SK-N-MC (cell line): Measurements from ENCODE around the gene HSPA4.
"Not testable (repeated sequence)": the region's sequence is repeated elsewhere in the genome, so short reads cannot be mapped to it uniquely, and the experiment has no call there.

Experiments
- DNase-seq: peaks from one replicate; pipeline ENCODE4 v3.0.0-alpha.2; 2011; ENCODE audit warnings: low read depth, low spot score
- H3K27ac ChIP-seq: fragments of 200-600 bp; sonication (generic); 2 replicates; pipeline ENCODE4 v1.5.1; 2016; ENCODE audit warnings: mixed run types
- H3K36me3 ChIP-seq: fragments of 200-600 bp; sonication (generic); 2 replicates; pipeline ENCODE4 v1.6.1; 2017; ENCODE audit warnings: antibody characterized with exemption, low read length, mixed read lengths; ENCODE audit not compliant: insufficient read depth
- H3K4me3 ChIP-seq: fragments of 200-600 bp; sonication (generic); 2 replicates; pipeline ENCODE4 v1.5.1; 2016
- H3K9ac ChIP-seq: fragments of 200-600 bp; sonication (generic); 2 replicates; pipeline ENCODE4 v1.8.0; 2017; ENCODE audit warnings: mixed run types, mixed read lengths; ENCODE audit not compliant: insufficient read length
- H3K9me3 ChIP-seq: fragments of 200-600 bp; sonication (generic); 2 replicates; pipeline ENCODE4 v1.6.1; 2017; ENCODE audit warnings: low read depth, mild to moderate bottlenecking, antibody characterized with exemption, low read length, moderate library complexity, mixed read lengths
- EZH2 ChIP-seq: fragments of 200-600 bp; sonication (generic); IDR thresholded peaks from one replicate; pipeline ENCODE4 v1.6.1; 2017; ENCODE audit warnings: antibody characterized with exemption
- FOXP2 ChIP-seq: optimal IDR thresholded peaks from 2 replicates; pipeline ENCODE3; 2011; ENCODE audit warnings: mild to moderate bottlenecking, moderate library complexity; ENCODE audit not compliant: insufficient read depth; ENCODE audit errors: extremely low read length, control extremely low read depth
- POLR2AphosphoS5 ChIP-seq: IDR thresholded peaks from 2 replicates; pipeline ENCODE4 v1.6.1; 2012; ENCODE audit warnings: mild to moderate bottlenecking, low read depth, low read length, borderline replicate concordance

HSPA4 gene

DNA sequence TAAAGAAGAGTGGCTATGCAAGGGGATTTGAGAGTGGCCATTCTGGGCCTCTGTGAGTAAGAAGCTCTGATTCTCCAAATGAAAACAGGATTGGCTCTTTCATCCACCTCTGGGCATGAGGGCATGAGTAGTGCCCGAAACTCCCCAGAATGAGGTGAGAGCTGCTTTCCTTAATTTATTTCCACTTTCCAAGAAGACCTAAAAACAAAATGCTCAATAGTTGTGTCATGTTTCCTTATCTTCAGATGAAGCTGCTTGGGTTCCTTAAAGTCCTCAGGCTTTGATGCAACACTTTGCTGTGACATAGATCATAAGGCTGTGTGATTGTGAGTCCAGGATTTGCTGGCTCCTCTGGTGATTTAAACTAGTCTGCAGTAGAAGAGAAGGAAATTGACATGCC, 22.4 kb upstream of the HSPA4 start:
- no peak overlapping the region for H3K9ac ChIP-seq
- DNase-seq: no peak
- no peaks in the 10 kb centered on the region for H3K36me3 ChIP-seq
- no peaks in the 10 kb centered on the region for H3K9me3 ChIP-seq
- TF ChIP-seq EZH2 (no peak), POLR2AphosphoS5 (no peak), FOXP2 (no peak)
- no peak overlapping the region for H3K27ac ChIP-seq
- no peak overlapping the region for H3K4me3 ChIP-seq

DNA sequence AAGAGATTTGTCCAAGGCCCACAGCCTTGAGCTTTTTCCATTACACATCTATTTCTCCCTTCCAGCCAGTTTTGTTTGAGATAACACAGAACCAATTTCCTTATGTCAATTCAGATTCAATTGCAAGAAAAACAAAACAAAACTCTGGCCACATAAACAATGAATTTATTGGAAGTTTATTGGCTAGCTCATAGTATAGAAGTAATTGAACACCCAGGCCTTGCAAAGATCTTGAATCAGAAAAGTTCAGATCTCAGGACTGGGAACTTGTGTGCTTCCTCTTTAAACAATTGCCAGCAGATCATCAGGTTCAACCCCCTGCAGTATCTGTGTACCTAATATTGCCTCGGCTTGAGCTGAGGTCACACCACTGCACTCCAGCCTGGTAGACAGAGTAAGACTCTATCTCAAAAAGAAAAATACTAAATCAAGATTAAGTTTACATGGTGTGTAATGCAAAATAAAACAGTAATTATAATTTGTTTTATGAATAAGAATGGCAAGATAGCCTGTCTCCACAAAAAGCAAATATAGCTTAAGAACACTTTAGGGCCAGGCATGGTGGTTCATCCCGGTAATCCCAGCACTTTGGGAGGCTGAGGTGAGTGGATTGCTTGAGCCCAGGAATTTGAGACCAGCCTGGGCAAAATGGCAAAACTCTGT, 21.3 kb upstream of the HSPA4 start:
- TF ChIP-seq EZH2: no peak
- no peak for TF ChIP-seq FOXP2
- TF ChIP-seq POLR2AphosphoS5: no peak
- Histone ChIP-seq H3K4me3 (no peak overlapping the region), H3K9me3 (no peaks in the 10 kb centered on the region), H3K36me3 (no peaks in the 10 kb centered on the region), H3K27ac (no peak overlapping the region), H3K9ac (no peak overlapping the region)
- no peak for DNase-seq

DNA sequence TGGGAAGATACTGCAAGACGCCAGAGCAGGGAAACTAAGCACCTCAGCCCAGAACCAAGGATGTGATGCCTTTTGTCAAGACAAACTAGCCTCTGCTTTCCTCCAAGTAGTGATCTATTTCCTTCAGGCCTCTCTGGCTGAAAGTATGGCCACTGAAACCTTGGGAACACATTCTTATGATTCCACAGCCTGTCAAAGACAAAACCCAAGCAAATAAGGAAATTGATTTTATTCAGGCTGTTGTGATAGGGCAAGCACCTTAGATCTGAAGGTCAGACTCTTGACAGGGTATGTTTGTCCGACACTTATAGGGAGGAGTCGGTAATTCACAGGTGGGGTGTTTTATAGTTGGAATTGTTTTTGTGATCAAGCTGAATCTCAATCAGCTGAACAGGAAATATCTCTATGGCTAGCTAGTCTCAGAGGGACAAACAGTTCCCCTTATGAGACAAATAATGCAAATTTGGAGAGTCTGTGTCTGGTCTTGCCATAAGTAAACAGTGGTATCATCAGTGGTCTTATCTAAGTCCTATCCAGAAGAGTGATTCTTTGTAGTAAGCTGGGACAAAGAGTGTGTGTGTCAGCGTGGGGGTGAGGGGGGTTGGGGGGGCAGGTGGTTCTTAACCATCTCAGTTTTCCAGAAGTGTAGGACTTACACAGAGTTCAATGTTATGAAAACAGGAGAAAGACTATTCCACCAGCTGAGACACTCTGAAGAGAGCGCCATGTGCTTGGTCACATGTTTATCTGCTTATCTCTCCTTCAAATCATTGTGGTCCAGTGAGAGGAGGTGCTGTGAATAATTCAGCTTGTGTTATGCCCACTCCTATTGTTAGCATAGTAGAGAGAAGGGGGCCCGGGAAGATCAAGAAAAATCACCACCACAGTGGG, 18.7 kb upstream of the HSPA4 start:
- H3K9me3 ChIP-seq: no peaks in the 10 kb centered on the region
- H3K4me3 ChIP-seq: no peak overlapping the region
- no peak overlapping the region for H3K9ac ChIP-seq
- no peak overlapping the region for H3K27ac ChIP-seq
- H3K36me3 ChIP-seq: no peaks in the 10 kb centered on the region
- no peak for DNase-seq
- no peak for TF ChIP-seq FOXP2
- no peak for TF ChIP-seq POLR2AphosphoS5
- no peak for TF ChIP-seq EZH2

DNA sequence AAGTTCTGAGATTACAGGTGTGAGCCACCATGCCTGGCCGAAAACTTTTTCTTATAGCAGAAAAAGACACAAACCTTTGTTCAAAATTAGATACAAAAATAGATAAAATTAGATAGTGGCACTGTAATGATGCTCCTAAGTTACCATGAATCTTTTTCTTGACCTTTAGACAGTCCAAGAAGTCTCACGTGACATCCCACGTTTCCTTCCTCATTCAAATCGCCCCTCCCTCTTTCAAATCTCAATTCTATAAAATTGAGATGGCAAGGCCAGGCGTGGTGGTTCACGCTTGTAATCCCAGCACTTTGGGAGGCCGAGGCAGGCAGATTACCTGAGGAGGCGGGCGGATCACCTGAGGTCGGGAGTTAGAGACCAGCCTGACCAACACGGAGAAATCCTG, 17.7 kb upstream of the HSPA4 start:
- Histone ChIP-seq H3K9me3 (no peaks in the 10 kb centered on the region), H3K9ac (no peak overlapping the region), H3K36me3 (no peaks in the 10 kb centered on the region), H3K27ac (no peak overlapping the region), H3K4me3 (no peak overlapping the region)
- DNase-seq: no peak
- no peak for TF ChIP-seq POLR2AphosphoS5

DNA sequence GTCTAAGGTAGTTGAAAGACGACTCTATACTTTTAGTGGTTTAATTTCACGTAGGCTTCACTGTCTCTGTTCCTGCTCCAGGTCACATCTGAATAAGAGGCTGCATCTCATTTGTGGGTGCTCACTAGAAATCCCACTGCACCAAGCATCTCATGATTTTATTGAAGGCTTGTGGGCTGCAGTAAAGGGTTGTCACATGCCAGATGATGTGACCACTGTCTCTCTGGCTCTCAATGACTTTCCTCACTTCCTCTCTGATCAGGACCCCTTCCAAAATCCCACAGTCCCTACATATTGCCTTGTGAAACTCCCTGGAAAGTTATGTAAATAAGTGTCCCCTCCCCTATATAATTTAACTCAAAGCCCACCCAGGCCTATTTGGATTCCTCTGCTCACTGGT, 16.6 kb upstream of the HSPA4 start:
- Histone ChIP-seq H3K36me3 (no peaks in the 10 kb centered on the region), H3K9me3 (no peaks in the 10 kb centered on the region), H3K4me3 (no peak overlapping the region), H3K9ac (no peak overlapping the region), H3K27ac (no peak overlapping the region)
- no peak for DNase-seq
- TF ChIP-seq POLR2AphosphoS5: no peak
- no peak for TF ChIP-seq EZH2
- TF ChIP-seq FOXP2: no peak

DNA sequence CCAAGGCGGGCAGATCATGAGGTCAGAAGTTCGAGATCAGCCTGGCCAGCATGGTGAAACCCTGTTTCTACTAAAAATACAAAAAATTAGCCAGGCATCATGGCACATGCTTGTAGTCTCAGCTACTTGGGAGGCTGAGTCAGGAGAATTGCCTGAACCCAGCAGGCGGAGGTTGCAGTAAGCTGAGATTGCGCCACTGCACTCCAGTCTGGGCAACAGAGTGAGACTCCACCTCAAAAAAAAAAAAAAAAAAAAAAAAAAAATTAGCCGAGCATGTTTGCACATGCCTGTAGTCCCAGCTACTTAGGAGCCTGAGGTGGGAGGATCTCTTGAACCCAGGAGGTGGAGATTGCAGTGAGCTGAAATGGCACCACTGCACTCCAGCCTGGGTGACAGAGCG, 15.1 kb upstream of the HSPA4 start:
- not testable (repeated sequence) for H3K4me3 ChIP-seq, H3K27ac ChIP-seq, H3K9ac ChIP-seq, H3K36me3 ChIP-seq, H3K9me3 ChIP-seq, DNase-seq

DNA sequence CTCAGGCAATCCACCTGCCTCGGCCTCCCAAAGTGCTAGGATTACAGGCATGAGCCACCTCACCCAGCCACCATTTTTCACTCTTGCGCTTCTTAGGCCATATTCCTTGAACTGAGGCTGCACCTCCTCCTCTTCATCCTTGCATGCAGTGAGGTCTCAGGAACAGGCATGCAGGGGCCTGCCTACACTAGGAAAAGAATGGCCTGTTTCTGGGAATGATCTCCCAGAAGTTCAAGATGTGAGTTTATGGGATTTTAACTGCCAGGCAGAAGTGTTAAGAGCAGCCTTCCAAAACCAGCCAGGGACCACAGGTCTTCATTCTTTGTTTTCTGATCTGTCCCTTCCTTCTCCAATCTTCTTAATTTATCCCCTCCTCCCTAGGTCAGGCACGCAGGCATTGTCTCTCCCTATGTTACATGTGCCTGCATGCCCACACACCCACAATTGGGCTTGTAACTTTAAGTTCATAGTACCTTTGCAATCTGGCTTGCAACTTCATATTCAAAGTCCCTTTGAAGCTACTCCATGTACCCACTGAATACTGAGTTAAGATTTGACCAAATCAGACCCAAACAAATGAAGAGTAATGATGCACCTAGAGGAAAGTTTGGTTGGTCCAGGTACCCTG, 10.5 kb upstream of the HSPA4 start:
- DNase-seq: no peak
- TF ChIP-seq FOXP2: no peak
- no peak for TF ChIP-seq POLR2AphosphoS5
- TF ChIP-seq EZH2: no peak
- Histone ChIP-seq H3K9ac (no peak overlapping the region), H3K9me3 (no peaks in the 10 kb centered on the region), H3K4me3 (no peak overlapping the region), H3K36me3 (no peaks in the 10 kb centered on the region), H3K27ac (no peak overlapping the region)

DNA sequence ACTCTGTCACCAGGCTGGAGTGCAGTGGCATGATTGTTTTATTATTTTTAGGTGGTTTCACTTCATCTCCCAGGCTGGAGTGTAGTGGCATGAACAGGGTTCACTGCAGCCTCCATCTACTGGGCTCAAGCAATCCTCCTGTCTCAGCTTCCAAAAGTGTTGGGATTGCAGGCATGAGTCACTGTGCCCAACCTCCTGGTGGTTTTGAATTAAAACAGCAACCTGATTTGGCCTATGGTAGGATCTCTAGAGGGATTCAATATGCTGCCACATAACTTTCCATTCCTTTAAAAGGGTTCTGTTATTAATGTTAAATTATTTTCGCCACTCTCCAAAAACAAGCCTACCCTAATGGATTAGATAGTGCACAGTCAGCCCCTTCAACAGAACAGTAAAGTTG, 9.9 kb upstream of the HSPA4 start:
- no peak overlapping the region for H3K9ac ChIP-seq
- no peak overlapping the region for H3K27ac ChIP-seq
- no peaks in the 10 kb centered on the region for H3K36me3 ChIP-seq
- TF ChIP-seq POLR2AphosphoS5 (no peak), FOXP2 (no peak), EZH2 (no peak)
- DNase-seq: no peak
- no peaks in the 10 kb centered on the region for H3K9me3 ChIP-seq
- no peak overlapping the region for H3K4me3 ChIP-seq

DNA sequence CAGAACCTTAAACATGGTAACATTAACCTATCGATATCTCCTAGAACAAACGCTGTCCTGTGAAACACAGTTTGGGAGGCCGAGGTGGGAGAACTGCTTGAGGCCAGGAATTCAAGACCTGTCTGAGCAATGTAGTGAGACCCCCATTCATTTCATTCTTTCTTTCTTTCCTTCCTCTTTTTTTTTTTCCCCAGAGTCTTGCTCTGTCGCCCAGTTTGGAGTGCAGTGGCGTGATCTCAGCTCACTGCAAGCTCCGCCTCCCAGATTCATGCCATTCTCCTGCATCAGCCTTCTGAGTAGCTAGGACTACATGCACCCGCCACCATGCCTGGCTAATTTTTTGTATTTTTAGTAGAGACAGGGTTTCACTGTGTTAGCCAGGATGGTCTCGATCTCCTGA, 5.3 kb upstream of the HSPA4 start:
- H3K9ac ChIP-seq: not testable (repeated sequence)

More for the DNA sequence above, 5.3 kb upstream of the HSPA4 start:
- H3K27ac ChIP-seq, H3K36me3 ChIP-seq, H3K4me3 ChIP-seq, DNase-seq, H3K9me3 ChIP-seq: not testable (repeated sequence)
